Fibroblast of pulmonary artery (primary cell): ENCODE measurements around the gene SSRP1.

Experiments used
- DNase-seq: peaks from one replicate; pipeline ENCODE4 v3.0.0-alpha.2; 2010; ENCODE audit warnings: low read depth
- H3K4me3 ChIP-seq: replicated peaks from 2 replicates; pipeline ENCODE4 v1.5.1; 2011; ENCODE audit warnings: low read depth, mild to moderate bottlenecking, control low read depth, low read length, moderate library complexity
- TF ChIP-seq, protein P1 (sequence below): IDR thresholded peaks from 2 replicates; pipeline ENCODE4 v1.5.1; 2011; ENCODE audit warnings: mild to moderate bottlenecking, control low read depth, low read length, inconsistent platforms; ENCODE audit errors: missing control alignments

Gene SSRP1

GRCh38 chr11:57276971-57277675 lies 58.6 kb downstream of the SSRP1 start:
- H3K4me3 ChIP-seq = peak overlapping the region; percentile 17
- TF ChIP-seq, protein P1, sequence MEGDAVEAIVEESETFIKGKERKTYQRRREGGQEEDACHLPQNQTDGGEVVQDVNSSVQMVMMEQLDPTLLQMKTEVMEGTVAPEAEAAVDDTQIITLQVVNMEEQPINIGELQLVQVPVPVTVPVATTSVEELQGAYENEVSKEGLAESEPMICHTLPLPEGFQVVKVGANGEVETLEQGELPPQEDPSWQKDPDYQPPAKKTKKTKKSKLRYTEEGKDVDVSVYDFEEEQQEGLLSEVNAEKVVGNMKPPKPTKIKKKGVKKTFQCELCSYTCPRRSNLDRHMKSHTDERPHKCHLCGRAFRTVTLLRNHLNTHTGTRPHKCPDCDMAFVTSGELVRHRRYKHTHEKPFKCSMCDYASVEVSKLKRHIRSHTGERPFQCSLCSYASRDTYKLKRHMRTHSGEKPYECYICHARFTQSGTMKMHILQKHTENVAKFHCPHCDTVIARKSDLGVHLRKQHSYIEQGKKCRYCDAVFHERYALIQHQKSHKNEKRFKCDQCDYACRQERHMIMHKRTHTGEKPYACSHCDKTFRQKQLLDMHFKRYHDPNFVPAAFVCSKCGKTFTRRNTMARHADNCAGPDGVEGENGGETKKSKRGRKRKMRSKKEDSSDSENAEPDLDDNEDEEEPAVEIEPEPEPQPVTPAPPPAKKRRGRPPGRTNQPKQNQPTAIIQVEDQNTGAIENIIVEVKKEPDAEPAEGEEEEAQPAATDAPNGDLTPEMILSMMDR = no peak
- DNase-seq = peak; percentile 83

DNA sequence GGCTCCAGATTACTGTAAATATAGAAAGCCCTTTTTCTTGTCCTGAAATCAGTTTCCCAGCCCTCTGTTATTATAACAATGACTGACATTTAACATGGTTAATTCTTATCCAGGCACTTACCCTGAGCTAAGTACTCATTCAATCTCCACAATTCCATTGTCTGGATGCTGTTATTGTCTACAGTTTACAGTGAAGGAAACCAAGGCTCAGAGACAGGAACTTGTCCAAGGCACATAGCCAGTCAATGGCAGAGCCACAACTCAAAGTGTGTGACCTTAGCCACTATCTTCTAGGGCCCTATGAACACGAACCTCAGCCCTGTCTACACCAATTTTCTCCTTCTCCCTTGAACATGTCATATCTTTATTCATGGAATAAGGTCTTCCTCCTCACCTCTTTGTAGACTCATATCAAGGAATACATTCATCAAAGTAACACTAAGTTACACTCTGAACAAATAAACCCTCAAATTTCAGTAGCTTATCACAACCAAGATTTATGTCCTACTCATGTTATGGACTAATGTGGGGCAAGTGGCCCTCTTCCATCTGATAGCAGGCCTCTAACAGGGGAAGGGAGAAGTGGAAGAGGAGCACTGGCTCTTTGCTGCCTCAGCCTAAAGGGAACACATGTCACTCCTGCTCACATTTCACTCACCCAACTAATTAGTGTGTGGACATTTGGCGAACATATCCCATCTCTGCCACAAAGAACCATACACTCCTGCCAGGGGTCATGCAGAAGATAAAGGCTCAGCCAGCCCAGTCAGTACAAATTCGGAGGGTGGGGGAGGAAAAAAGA lies 59.3 kb downstream of the SSRP1 start:
- no peak for DNase-seq
- no peak overlapping the region for H3K4me3 ChIP-seq
- TF ChIP-seq, protein P1 = no peak
